Neural cell (in vitro differentiated cells): ENCODE data around the gene ASPDH. TPM values are rescaled to one million over a fixed set of nuclear protein-coding genes. Genes with fewer than 3 reads are reported as not detected.

Experiments used
- H2AFZ ChIP-seq: fragments of 200-600, 300-800 bp; sonication (generic), shearing (Covaris generic); 2 replicates; pipeline ENCODE4 v1.6.0; 2014; ENCODE audit warnings: low read depth, mild to moderate bottlenecking, antibody characterized with exemption, low read length, moderate library complexity
- H3F3A ChIP-seq: fragments of 200-600 bp; shearing (Covaris generic); 2 replicates; pipeline ENCODE4 v1.6.1; 2016; ENCODE audit warnings: mild to moderate bottlenecking, moderate library complexity, mixed read lengths, antibody characterized with exemption, low read length; ENCODE audit not compliant: insufficient read depth, poor library complexity, severe bottlenecking
- H3K27ac ChIP-seq: fragments of 200-600, 300-800 bp; sonication (generic), shearing (Covaris generic); 2 replicates; pipeline ENCODE4 v1.5.1; 2014; ENCODE audit warnings: mild to moderate bottlenecking, low read length, moderate library complexity
- H3K27me3 ChIP-seq: fragments of 300-800, 200-600 bp; sonication (generic), shearing (Covaris generic); 2 replicates; pipeline ENCODE4 v1.6.0; 2014; ENCODE audit warnings: mild to moderate bottlenecking, low read depth, low read length, moderate library complexity; ENCODE audit not compliant: insufficient read depth
- H3K36me3 ChIP-seq: fragments of 300-800, 200-600 bp; sonication (generic), shearing (Covaris generic); 2 replicates; pipeline ENCODE4 v1.5.1; 2014; ENCODE audit warnings: mild to moderate bottlenecking, antibody characterized with exemption, low read length, moderate library complexity; ENCODE audit not compliant: insufficient read depth
- H3K4me2 ChIP-seq: fragments of 300-800, 200-600 bp; sonication (generic), shearing (Covaris generic); 2 replicates; pipeline ENCODE4 v1.6.0; 2014; ENCODE audit warnings: mild to moderate bottlenecking, low read length
- H3K4me3 ChIP-seq: fragments of 300-800, 200-600 bp; sonication (generic), shearing (Covaris generic); 2 replicates; pipeline ENCODE4 v1.5.1; 2014; ENCODE audit warnings: mild to moderate bottlenecking, low read length, moderate library complexity
- H3K79me2 ChIP-seq: fragments of 200-600 bp; shearing (Covaris generic); replicated peaks from 2 replicates; pipeline ENCODE4 v1.6.0; 2014; ENCODE audit warnings: mild to moderate bottlenecking, low read length, moderate library complexity; ENCODE audit not compliant: insufficient read depth
- H3K9ac ChIP-seq: fragments of 300-800, 200-600 bp; sonication (generic), shearing (Covaris generic); 2 replicates; pipeline ENCODE4 v1.6.1; 2016; ENCODE audit warnings: mild to moderate bottlenecking, low read length, mixed read lengths
- H3K9me2 ChIP-seq: fragments of 200-600 bp; shearing (Covaris generic); 2 replicates; pipeline ENCODE4 v1.6.1; 2016; ENCODE audit warnings: mild to moderate bottlenecking, low read length, mixed read lengths; ENCODE audit not compliant: insufficient read depth
- H3K9me3 ChIP-seq: fragments of 200-600, 300-800 bp; sonication (generic), shearing (Covaris generic); 2 replicates; pipeline ENCODE4 v1.6.1; 2016; ENCODE audit warnings: mild to moderate bottlenecking, mixed run types, low read length, moderate library complexity, mixed read lengths
- H4K20me1 ChIP-seq: fragments of 200-600 bp; shearing (Covaris generic); 2 replicates; pipeline ENCODE4 v1.6.1; 2016; ENCODE audit warnings: mild to moderate bottlenecking, mixed run types; ENCODE audit not compliant: insufficient read depth
- EP300 ChIP-seq: fragments of 450-650 bp; conservative IDR thresholded peaks from 2 replicates; pipeline ENCODE4 v1.6.1; 2014; ENCODE audit warnings: antibody characterized with exemption, mild to moderate bottlenecking, moderate library complexity; ENCODE audit not compliant: poor library complexity, severe bottlenecking
- EZH2 ChIP-seq: fragments of 200-600, 300-800 bp; shearing (Covaris generic), sonication (generic); IDR thresholded peaks from 2 replicates; pipeline ENCODE4 v1.6.1; 2014; ENCODE audit warnings: antibody characterized with exemption, low read length, borderline replicate concordance, mild to moderate bottlenecking; ENCODE audit not compliant: insufficient read depth, poor library complexity, severe bottlenecking
- MXI1 ChIP-seq: fragments of 450-650 bp; conservative IDR thresholded peaks from 2 replicates; pipeline ENCODE4 v1.6.1; 2014; ENCODE audit warnings: antibody characterized with exemption, mild to moderate bottlenecking; ENCODE audit not compliant: poor library complexity, severe bottlenecking
- POLR2AphosphoS5 ChIP-seq: IDR thresholded peaks from 2 replicates; pipeline ENCODE4 v1.6.1; 2012
- RAD21 ChIP-seq: fragments of 450-650 bp; conservative IDR thresholded peaks from 2 replicates; pipeline ENCODE4 v1.6.1; 2014; ENCODE audit warnings: antibody characterized with exemption, mild to moderate bottlenecking, moderate library complexity
- SMC3 ChIP-seq: fragments of 450-650 bp; conservative IDR thresholded peaks from 2 replicates; pipeline ENCODE4 v1.6.1; 2014; ENCODE audit warnings: antibody characterized with exemption, mild to moderate bottlenecking, moderate library complexity; ENCODE audit not compliant: poor library complexity
- TAF1 ChIP-seq: IDR thresholded peaks from 2 replicates; pipeline ENCODE4 v1.6.1; 2012; ENCODE audit warnings: low read depth
- polyA plus RNA-seq: library from polyadenylated mRNA; depleted of rRNA; stranded (reverse); fragments of >200 nt; gene quantifications from 2 replicates; pipeline ENCODE4 v1.2.3, GENCODE V29; 2014
- TF ChIP-seq, protein P1 (sequence below): fragments of 450-650 bp; IDR thresholded peaks from 2 replicates; pipeline ENCODE4 v1.5.1; 2014; ENCODE audit warnings: antibody characterized with exemption, mild to moderate bottlenecking, moderate library complexity; ENCODE audit not compliant: poor library complexity, severe bottlenecking
- TF ChIP-seq, protein P2 (sequence below): IDR thresholded peaks from 2 replicates; pipeline ENCODE4 v1.6.1; 2012; ENCODE audit warnings: borderline replicate concordance

ASPDH gene
- polyA plus RNA-seq, 1 donor from 2014 or later = not detected

DNA sequence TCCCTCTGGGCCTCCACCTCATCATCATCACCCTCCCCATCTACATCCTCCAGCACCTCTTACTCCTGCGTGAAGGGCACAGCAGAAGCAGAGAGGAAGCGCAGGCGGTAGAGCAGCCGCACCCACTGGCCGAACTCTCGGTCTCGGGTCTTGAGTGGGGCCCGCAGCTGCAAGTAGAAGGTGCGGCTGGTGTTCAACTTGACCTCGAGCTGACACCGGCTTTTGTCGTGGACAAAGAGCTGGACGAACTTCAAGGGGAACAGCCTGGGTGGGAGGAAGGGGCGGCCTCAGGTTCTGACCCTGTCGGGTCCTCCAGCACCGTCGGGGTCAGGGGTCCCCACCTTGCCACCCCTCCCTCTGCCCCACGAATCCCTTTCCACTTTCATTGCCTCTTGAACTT is 46.1 kb downstream of the ASPDH start:
- no peaks in the 10 kb centered on the region for H3K36me3 ChIP-seq
- no peak overlapping the region for H3K4me2 ChIP-seq
- no peak for TF ChIP-seq RAD21
- TF ChIP-seq, protein P1, sequence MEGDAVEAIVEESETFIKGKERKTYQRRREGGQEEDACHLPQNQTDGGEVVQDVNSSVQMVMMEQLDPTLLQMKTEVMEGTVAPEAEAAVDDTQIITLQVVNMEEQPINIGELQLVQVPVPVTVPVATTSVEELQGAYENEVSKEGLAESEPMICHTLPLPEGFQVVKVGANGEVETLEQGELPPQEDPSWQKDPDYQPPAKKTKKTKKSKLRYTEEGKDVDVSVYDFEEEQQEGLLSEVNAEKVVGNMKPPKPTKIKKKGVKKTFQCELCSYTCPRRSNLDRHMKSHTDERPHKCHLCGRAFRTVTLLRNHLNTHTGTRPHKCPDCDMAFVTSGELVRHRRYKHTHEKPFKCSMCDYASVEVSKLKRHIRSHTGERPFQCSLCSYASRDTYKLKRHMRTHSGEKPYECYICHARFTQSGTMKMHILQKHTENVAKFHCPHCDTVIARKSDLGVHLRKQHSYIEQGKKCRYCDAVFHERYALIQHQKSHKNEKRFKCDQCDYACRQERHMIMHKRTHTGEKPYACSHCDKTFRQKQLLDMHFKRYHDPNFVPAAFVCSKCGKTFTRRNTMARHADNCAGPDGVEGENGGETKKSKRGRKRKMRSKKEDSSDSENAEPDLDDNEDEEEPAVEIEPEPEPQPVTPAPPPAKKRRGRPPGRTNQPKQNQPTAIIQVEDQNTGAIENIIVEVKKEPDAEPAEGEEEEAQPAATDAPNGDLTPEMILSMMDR = no peak
- no peak for TF ChIP-seq EZH2
- TF ChIP-seq MXI1 = no peak
- TF ChIP-seq, protein P2, sequence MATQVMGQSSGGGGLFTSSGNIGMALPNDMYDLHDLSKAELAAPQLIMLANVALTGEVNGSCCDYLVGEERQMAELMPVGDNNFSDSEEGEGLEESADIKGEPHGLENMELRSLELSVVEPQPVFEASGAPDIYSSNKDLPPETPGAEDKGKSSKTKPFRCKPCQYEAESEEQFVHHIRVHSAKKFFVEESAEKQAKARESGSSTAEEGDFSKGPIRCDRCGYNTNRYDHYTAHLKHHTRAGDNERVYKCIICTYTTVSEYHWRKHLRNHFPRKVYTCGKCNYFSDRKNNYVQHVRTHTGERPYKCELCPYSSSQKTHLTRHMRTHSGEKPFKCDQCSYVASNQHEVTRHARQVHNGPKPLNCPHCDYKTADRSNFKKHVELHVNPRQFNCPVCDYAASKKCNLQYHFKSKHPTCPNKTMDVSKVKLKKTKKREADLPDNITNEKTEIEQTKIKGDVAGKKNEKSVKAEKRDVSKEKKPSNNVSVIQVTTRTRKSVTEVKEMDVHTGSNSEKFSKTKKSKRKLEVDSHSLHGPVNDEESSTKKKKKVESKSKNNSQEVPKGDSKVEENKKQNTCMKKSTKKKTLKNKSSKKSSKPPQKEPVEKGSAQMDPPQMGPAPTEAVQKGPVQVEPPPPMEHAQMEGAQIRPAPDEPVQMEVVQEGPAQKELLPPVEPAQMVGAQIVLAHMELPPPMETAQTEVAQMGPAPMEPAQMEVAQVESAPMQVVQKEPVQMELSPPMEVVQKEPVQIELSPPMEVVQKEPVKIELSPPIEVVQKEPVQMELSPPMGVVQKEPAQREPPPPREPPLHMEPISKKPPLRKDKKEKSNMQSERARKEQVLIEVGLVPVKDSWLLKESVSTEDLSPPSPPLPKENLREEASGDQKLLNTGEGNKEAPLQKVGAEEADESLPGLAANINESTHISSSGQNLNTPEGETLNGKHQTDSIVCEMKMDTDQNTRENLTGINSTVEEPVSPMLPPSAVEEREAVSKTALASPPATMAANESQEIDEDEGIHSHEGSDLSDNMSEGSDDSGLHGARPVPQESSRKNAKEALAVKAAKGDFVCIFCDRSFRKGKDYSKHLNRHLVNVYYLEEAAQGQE = no peak
- TF ChIP-seq TAF1 = no peak
- TF ChIP-seq SMC3 = no peak
- no peak for TF ChIP-seq POLR2AphosphoS5
- no peak for TF ChIP-seq EP300
- no peak overlapping the region for H3K27ac ChIP-seq
- no peaks in the 10 kb centered on the region for H3K79me2 ChIP-seq
- H3K9me3 ChIP-seq = no peaks in the 10 kb centered on the region
- no peaks in the 10 kb centered on the region for H3K9me2 ChIP-seq
- no peak overlapping the region for H3K9ac ChIP-seq
- H3F3A ChIP-seq = no peaks in the 10 kb centered on the region
- H2AFZ ChIP-seq = no peak overlapping the region
- no peaks in the 10 kb centered on the region for H4K20me1 ChIP-seq
- H3K27me3 ChIP-seq = no peaks in the 10 kb centered on the region
- no peak overlapping the region for H3K4me3 ChIP-seq

DNA sequence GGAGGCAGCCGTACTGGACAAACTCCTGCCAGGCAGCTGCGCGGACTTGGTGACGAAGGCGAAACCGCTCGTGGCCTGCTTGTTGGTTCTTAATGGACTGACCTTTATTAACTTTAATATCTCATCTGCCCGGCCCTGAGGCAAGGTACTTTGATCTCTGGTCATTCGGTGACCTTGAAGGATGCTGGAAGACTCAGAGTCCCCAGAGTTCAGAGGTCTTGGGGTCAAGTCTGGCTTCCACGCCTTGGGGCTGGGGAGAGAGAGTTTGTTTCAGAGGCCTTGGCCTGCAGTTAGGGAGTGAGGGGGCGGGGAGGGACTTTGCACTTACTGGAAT is 47.0 kb downstream of the ASPDH start:
- H3K9me2 ChIP-seq = no peaks in the 10 kb centered on the region
- H3K4me3 ChIP-seq = no peak overlapping the region
- H2AFZ ChIP-seq = no peak overlapping the region
- H3K79me2 ChIP-seq = no peaks in the 10 kb centered on the region
- TF ChIP-seq EZH2 = no peak
- TF ChIP-seq TAF1 = no peak
- TF ChIP-seq, protein P1 = no peak
- TF ChIP-seq SMC3 = no peak
- TF ChIP-seq RAD21 = no peak
- TF ChIP-seq, protein P2 = no peak
- no peaks in the 10 kb centered on the region for H3K27me3 ChIP-seq
- H3K27ac ChIP-seq = no peak overlapping the region
- H3K36me3 ChIP-seq = no peaks in the 10 kb centered on the region
- H3K9me3 ChIP-seq = no peaks in the 10 kb centered on the region
- no peaks in the 10 kb centered on the region for H4K20me1 ChIP-seq
- no peak overlapping the region for H3K4me2 ChIP-seq
- H3K9ac ChIP-seq = no peak overlapping the region
- H3F3A ChIP-seq = no peaks in the 10 kb centered on the region
